ENCODE results near the gene ANXA2.

ANXA2 gene

GRCh38 chr15:60389261-60390077 lies 8.3 kb downstream of the ANXA2 start:
- peak; percentile 34 for DNase-seq (ENCODE audit: low read depth, low spot score)

- no peak for DNase-seq (ENCODE audit: low read depth, low spot score)
Measured at GRCh38 chr15:60387321-60387720, 10.5 kb downstream of the ANXA2 start.

- peak; percentile 9 for DNase-seq (ENCODE audit: low read depth, low spot score)
Measured at GRCh38 chr15:60386615-60387014, 11.2 kb downstream of the ANXA2 start.

GRCh38 chr15:60385620-60386552 lies 11.9 kb downstream of the ANXA2 start:
- peak; percentile 20 for DNase-seq (ENCODE audit: low read depth, low spot score)

GRCh38 chr15:60384526-60385126 lies 13.2 kb downstream of the ANXA2 start:
- DNase-seq (ENCODE audit: low read depth, low spot score): no peak

GRCh38 chr15:60384053-60384452 lies 13.7 kb downstream of the ANXA2 start:
- no peak for DNase-seq (ENCODE audit: low read depth, low spot score)

GRCh38 chr15:60382773-60383674 lies 14.8 kb downstream of the ANXA2 start:
- DNase-seq (ENCODE audit: low read depth, low spot score): peak; percentile 21

- no peak for DNase-seq (ENCODE audit: low read depth, low spot score)
Measured at GRCh38 chr15:60381148-60381788, 16.5 kb downstream of the ANXA2 start.

GRCh38 chr15:60379525-60380274 lies 18.1 kb downstream of the ANXA2 start:
- peak; percentile 94 for DNase-seq (ENCODE audit: low read depth, low spot score)

- no peak for DNase-seq (ENCODE audit: low read depth, low spot score)
Measured at GRCh38 chr15:60379185-60379524, 18.6 kb downstream of the ANXA2 start.

GRCh38 chr15:60376677-60377095 lies 21.1 kb downstream of the ANXA2 start:
- peak; percentile 64 for DNase-seq (ENCODE audit: low read depth, low spot score)

- no peak for DNase-seq (ENCODE audit: low read depth, low spot score)
Measured at GRCh38 chr15:60375306-60375705, 22.5 kb downstream of the ANXA2 start.

- DNase-seq (ENCODE audit: low read depth, low spot score): peak; percentile 97
Measured at GRCh38 chr15:60374628-60375081, 23.1 kb downstream of the ANXA2 start.

GRCh38 chr15:60374209-60374608 lies 23.6 kb downstream of the ANXA2 start:
- no peak for DNase-seq (ENCODE audit: low read depth, low spot score)

GRCh38 chr15:60373745-60374144 lies 24.0 kb downstream of the ANXA2 start:
- DNase-seq (ENCODE audit: low read depth, low spot score): peak; percentile 23

GRCh38 chr15:60373327-60373726 lies 24.5 kb downstream of the ANXA2 start:
- DNase-seq (ENCODE audit: low read depth, low spot score): no peak

GRCh38 chr15:60372756-60373155 lies 25.0 kb downstream of the ANXA2 start:
- no peak for DNase-seq (ENCODE audit: low read depth, low spot score)

GRCh38 chr15:60372227-60372626 lies 25.6 kb downstream of the ANXA2 start:
- DNase-seq (ENCODE audit: low read depth, low spot score): no peak

- DNase-seq (ENCODE audit: low read depth, low spot score): peak; percentile 99
Measured at GRCh38 chr15:60371175-60372051, 26.4 kb downstream of the ANXA2 start.

Measured in astrocyte of the hippocampus (primary cell).